WTC11 (cell line): Measurements from ENCODE around the gene PTPA.

ENCODE experiments used
- CTCF ChIP-seq: fragments of 200-600 bp; IDR thresholded peaks from 2 replicates; pipeline ENCODE4 v1.8.0; 2022; ENCODE audit warnings: antibody characterized with exemption
- ELF4 ChIP-seq: sonication (generic); formaldehyde crosslinking; IDR thresholded peaks from 2 replicates; pipeline ENCODE4 v1.8.1; 2022; ENCODE audit warnings: low read depth, mild to moderate bottlenecking, moderate library complexity, missing genetic modification reagents
- IRF1 ChIP-seq: sonication (generic); formaldehyde crosslinking; IDR thresholded peaks from 2 replicates; pipeline ENCODE4 v1.8.0; 2023; ENCODE audit warnings: missing genetic modification reagents
- TEAD4 ChIP-seq: sonication (generic); formaldehyde crosslinking; IDR thresholded peaks from 2 replicates; pipeline ENCODE4 v1.8.0; 2022; ENCODE audit warnings: mild to moderate bottlenecking, missing genetic modification reagents
- ZNF232 ChIP-seq: sonication (generic); formaldehyde crosslinking; IDR thresholded peaks from 2 replicates; pipeline ENCODE4 v1.8.0; 2022; ENCODE audit warnings: mild to moderate bottlenecking, missing genetic modification reagents

GRCh38 chr9:129173296-129174101, 62.3 kb downstream of the PTPA start:
- TF ChIP-seq CTCF (no peak), ELF4 (CRISPR knock-in tag) (no peak), IRF1 (no peak), TEAD4 (CRISPR knock-in tag) (no peak), ZNF232 (CRISPR knock-in tag) (no peak)
